ENCODE results near the gene POTEC.
"Not testable (repeated sequence)": the region's sequence is repeated elsewhere in the genome, so short reads cannot be mapped to it uniquely, and the experiment has no call there.

The POTEC gene

GRCh38 chr18:14543446-14543964, at the start of gene POTEC:
TSS of gene POTEC (minus strand) at chr18:14543600. CDS start at chr18:14543146, 454 bp downstream.
- not testable (repeated sequence) for FAIRE-seq; DNase-seq (ENCODE audit: insufficient read length, low spot score)

GRCh38 chr18:14577971-14578370, 34.6 kb upstream of the POTEC start:
- FAIRE-seq (peak; percentile 87), DNase-seq (ENCODE audit: insufficient read length, low spot score) (no peak)
- TF ChIP-seq POLR2A (IDR thresholded peaks at IDR 0.05; ENCODE audit: low read depth, low read length), result no peak

- not testable (repeated sequence) for DNase-seq (ENCODE audit: insufficient read length, low spot score); FAIRE-seq
These were observed 16.1 kb upstream of the POTEC start for GRCh38 chr18:14559502-14559901.

GRCh38 chr18:14531659-14532058, 11.7 kb downstream of the POTEC start:
- not testable (repeated sequence) for FAIRE-seq

GRCh38 chr18:14510707-14511106, 32.7 kb downstream of the POTEC start:
- peak; percentile 86 for FAIRE-seq

More at GRCh38 chr18:14531659-14532058, 11.7 kb downstream of the POTEC start:
- not testable (repeated sequence) for DNase-seq (ENCODE audit: insufficient read length, low spot score)

GRCh38 chr18:14503691-14504090, 39.7 kb downstream of the POTEC start:
- DNase-seq (ENCODE audit: insufficient read length, low spot score); FAIRE-seq: not testable (repeated sequence)

More at GRCh38 chr18:14510707-14511106, 32.7 kb downstream of the POTEC start:
- DNase-seq (ENCODE audit: insufficient read length, low spot score), result not testable (repeated sequence)

GRCh38 chr18:14501894-14502293, 41.5 kb downstream of the POTEC start:
- not testable (repeated sequence) for DNase-seq (ENCODE audit: insufficient read length, low spot score)

GRCh38 chr18:14489256-14490014, 54.0 kb downstream of the POTEC start:
- FAIRE-seq; DNase-seq (ENCODE audit: insufficient read length, low spot score): not testable (repeated sequence)

More at GRCh38 chr18:14501894-14502293, 41.5 kb downstream of the POTEC start:
- FAIRE-seq, result not testable (repeated sequence)

GRCh38 chr18:14488789-14489188, 54.6 kb downstream of the POTEC start:
- DNase-seq (ENCODE audit: insufficient read length, low spot score); FAIRE-seq: not testable (repeated sequence)

GRCh38 chr18:14486926-14487580, 56.3 kb downstream of the POTEC start:
- not testable (repeated sequence) for FAIRE-seq

GRCh38 chr18:14479076-14479475, 64.3 kb downstream of the POTEC start:
- FAIRE-seq, result not testable (repeated sequence)

More at GRCh38 chr18:14486926-14487580, 56.3 kb downstream of the POTEC start:
- DNase-seq (ENCODE audit: insufficient read length, low spot score), result not testable (repeated sequence)

GRCh38 chr18:14475520-14475919, 67.9 kb downstream of the POTEC start:
- DNase-seq (ENCODE audit: insufficient read length, low spot score); FAIRE-seq: not testable (repeated sequence)

More at GRCh38 chr18:14479076-14479475, 64.3 kb downstream of the POTEC start:
- not testable (repeated sequence) for DNase-seq (ENCODE audit: insufficient read length, low spot score)

GRCh38 chr18:14474752-14475151, 68.6 kb downstream of the POTEC start:
- FAIRE-seq, result not testable (repeated sequence)

GRCh38 chr18:14474007-14474720, 69.2 kb downstream of the POTEC start:
- DNase-seq (ENCODE audit: insufficient read length, low spot score); FAIRE-seq: not testable (repeated sequence)

More at GRCh38 chr18:14474752-14475151, 68.6 kb downstream of the POTEC start:
- DNase-seq (ENCODE audit: insufficient read length, low spot score), result not testable (repeated sequence)

- not testable (repeated sequence) for DNase-seq (ENCODE audit: insufficient read length, low spot score); FAIRE-seq
These were observed 70.0 kb downstream of the POTEC start for GRCh38 chr18:14473250-14474006.

GRCh38 chr18:14471286-14471685, 72.1 kb downstream of the POTEC start:
- not testable (repeated sequence) for DNase-seq (ENCODE audit: insufficient read length, low spot score); FAIRE-seq

GRCh38 chr18:14470446-14470845, 73.0 kb downstream of the POTEC start:
- not testable (repeated sequence) for FAIRE-seq; DNase-seq (ENCODE audit: insufficient read length, low spot score)

- peak; percentile 37 for DNase-seq (ENCODE audit: insufficient read length, low spot score)
- FAIRE-seq, result not testable (repeated sequence)
These were observed 73.4 kb downstream of the POTEC start for GRCh38 chr18:14470046-14470445.

- FAIRE-seq; DNase-seq (ENCODE audit: insufficient read length, low spot score): not testable (repeated sequence)
These were observed 77.4 kb downstream of the POTEC start for GRCh38 chr18:14465989-14466388.
